Measurements from ENCODE around the gene TANC1.

GRCh38 chr2:159096901-159097300 lies 128.5 kb downstream of the TANC1 start:
- TF ChIP-seq, protein P1, sequence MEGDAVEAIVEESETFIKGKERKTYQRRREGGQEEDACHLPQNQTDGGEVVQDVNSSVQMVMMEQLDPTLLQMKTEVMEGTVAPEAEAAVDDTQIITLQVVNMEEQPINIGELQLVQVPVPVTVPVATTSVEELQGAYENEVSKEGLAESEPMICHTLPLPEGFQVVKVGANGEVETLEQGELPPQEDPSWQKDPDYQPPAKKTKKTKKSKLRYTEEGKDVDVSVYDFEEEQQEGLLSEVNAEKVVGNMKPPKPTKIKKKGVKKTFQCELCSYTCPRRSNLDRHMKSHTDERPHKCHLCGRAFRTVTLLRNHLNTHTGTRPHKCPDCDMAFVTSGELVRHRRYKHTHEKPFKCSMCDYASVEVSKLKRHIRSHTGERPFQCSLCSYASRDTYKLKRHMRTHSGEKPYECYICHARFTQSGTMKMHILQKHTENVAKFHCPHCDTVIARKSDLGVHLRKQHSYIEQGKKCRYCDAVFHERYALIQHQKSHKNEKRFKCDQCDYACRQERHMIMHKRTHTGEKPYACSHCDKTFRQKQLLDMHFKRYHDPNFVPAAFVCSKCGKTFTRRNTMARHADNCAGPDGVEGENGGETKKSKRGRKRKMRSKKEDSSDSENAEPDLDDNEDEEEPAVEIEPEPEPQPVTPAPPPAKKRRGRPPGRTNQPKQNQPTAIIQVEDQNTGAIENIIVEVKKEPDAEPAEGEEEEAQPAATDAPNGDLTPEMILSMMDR (IDR thresholded peaks at IDR 0.05; ENCODE audit: poor library complexity, severe bottlenecking) = no peak
- TF ChIP-seq REST (IDR thresholded peaks at IDR 0.05; ENCODE audit: borderline replicate concordance) (no peak), RAD21 (conservative IDR thresholded peaks at IDR 0.05) (no peak)

Measured in neural cell (in vitro differentiated cells).